A549 treated with Hydrocortisone at 1 μM for 4 hours (cell line): ENCODE measurements around the gene KRT40. TPM values are rescaled to one million over a fixed set of nuclear protein-coding genes. Genes with fewer than 3 reads are reported as not detected.

Source experiments
- total RNA-seq: library from RNA; stranded (reverse); fragments of 200-300 nt; extraction: Qiagen RNA extraction; gene quantifications from 5 replicates; pipeline ENCODE4 v1.2.3, GENCODE V29; 2022

KRT40 gene
- total RNA-seq = not detected in 5 replicates

DNA sequence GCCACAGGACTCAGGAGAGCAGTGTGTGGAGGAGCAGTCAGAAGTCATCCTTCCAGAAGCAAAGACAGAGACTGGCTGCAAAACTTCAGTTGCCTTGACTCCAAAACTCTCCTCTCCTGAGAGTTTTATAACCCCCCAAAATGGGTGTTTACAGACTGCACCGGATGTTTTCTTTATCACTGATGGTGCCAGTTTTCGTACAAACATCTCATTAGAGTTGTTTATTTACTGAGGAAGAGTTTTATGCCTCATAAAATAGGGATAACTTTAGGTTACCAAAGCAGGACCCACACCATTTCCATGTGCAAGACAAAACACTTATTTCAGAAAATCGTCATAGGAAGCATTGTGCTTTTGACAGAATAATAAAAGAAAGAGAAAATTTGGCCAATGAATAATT is at the start of gene KRT40:
TSS of gene KRT40 (minus strand) at position 101 of the 400 bp plus-strand sequence. CDS start at position 48, 53 bp downstream.

DNA sequence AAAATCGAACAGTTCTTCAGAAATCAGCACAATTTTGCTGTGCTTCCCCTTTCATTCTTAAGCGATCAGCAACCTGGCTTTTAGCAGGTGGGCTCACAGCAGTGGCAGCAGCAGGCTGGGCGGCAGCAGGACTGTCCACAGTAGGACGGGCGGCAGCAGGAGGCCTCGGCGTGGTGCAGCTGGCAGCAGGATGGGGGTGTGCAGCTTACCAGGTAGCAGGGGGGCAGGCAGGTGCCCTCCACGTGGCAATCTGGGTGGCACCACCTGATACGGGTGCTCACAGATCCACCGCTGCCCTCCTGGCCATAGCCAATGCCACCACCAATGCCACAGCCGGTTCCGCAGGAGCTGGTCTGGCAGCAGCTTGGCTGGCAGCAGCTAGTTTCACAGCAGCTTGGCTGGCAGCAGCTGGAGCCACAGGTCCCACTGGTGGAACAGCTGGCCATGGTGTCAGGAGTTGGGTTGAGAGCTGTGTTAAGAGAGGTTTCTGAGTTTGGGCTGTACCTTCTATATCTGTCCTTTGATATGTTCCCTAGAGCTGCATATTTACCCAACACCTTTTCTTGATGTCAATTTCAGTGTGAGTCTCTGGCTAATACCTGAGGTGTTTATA is 45.6 kb upstream of the KRT40 start, which contains the start of gene KRTAP1-4:
TSS of gene KRTAP1-4 (minus strand) at position 563 of the 613 bp plus-strand sequence. CDS start at position 446, 117 bp downstream.

DNA sequence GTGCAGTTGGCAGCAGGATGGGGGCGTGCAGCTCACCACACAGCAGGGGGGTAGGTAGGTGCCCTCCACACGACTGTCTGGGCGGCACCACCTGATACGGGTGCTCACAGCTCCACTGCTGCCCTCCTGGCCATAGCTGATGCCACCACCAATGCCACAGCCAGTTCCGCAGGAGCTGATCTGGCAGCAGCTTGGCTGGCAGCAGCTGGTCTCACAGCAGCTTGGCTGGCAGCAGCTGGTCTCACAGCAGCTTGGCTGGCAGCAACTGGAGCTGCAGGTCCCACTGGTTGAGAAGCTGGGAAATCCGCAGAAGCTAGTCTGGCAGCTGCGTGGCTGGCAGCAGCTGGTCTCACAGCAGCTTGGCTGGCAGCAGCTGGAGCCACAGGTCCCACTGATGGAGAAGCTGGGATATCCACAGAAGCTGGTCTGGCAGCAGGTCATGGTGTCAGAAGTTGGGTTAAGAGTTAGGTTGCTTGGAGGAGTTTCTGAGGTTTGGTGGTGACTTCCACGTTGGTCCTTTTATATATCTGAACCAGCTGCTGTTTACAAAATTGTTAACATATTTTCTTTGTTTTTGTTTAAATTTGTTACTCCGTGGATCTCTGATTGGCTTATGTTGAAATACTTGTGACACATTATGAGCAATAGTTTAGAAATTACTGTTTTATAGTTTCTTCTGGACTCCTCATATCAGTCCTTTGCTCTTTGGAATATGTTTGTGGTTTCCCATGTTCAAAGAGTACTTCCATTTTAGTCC is 42.8 kb upstream of the KRT40 start, which contains the start of gene KRTAP1-5:
TSS of gene KRTAP1-5 (minus strand) at position 494 of the 757 bp plus-strand sequence. CDS start at position 441, 53 bp downstream.

DNA sequence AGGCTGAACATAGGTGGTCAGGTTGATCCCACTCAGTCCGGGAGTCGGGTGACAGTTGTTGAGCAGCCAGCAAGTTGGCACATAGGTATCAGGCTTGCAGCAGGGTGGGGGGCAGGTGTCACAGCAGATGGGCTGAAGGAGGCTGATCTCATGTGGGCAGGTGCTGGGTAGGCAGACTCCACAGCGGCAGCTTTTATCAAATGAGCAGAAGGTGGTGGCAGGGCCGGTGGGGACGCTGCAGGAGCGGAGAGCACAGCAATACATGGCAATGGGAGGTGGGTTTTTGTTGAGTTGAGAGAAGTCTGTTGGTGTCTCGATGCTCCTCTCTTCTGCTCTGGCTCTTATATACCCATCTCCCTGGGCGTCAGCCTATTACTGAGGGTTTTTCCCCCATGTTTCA is 24.7 kb upstream of the KRT40 start, which contains the start of gene KRTAP3-1:
TSS of gene KRTAP3-1 (minus strand) at position 318 of the 400 bp plus-strand sequence. CDS start at position 264, 54 bp downstream.

DNA sequence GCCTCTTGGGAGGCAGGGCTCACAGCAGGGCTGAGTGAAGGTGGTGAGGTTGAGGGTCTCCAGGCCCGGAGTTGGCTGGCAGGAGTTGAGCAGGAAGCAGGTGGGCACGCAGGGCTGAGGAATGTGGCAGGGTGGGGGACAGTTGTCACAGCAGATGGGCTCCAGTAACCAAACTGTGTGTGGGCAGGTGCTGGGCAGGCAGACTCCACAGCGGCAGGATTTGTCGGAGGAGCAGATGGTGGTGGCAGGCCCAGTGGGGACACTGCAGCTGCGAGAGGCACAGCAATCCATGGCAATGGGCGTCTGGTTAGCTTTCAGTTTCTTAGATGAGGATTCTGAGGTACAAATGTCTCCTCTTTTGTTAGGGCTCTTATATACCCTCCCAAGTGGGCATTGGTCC is 15.4 kb upstream of the KRT40 start, which contains the start of gene KRTAP3-2:
TSS of gene KRTAP3-2 (minus strand) at position 344 of the 400 bp plus-strand sequence. CDS start at position 291, 53 bp downstream.

DNA sequence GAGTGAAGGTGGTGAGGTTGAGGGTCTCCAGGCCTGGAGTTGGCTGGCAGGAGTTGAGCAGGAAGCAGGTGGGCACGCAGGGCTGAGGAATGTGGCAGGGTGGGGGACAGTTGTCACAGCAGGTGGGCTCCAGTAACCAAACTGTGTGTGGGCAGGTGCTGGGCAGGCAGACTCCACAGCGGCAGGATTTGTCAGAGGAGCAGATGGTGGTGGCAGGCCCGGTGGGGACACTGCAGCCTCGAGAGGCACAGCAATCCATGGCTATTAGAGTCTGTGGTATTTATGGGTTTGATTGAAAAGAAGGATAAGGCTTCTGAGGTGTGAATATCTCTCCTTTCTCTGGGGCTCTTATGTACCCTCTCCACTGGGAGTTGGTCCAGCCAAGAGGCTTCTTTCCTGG is 9.7 kb upstream of the KRT40 start, which contains the start of gene KRTAP3-3:
TSS of gene KRTAP3-3 (minus strand) at position 326 of the 400 bp plus-strand sequence. CDS start at position 259, 67 bp downstream.

DNA sequence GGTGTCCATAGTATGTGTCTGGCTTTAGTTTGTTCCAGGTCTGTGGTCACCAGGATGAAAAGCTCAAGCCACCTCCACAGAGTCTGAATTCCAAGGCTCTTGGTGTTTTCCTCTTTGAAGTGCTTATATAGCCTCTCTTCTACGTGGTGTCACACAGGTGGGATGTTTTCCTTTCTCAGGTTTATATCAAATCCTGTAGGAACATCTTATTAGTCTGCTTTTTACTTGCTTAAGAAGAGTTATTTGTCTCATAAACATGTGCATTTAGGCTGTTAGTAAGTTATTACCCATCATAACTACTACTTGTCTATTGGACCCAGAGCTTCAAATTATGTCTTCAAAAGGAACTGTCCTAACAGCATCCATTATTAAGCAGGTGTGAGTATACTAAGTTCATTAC is 17.3 kb downstream of the KRT40 start, which contains the start of gene KRT39:
TSS of gene KRT39 (minus strand) at position 101 of the 400 bp plus-strand sequence. CDS start at position 9, 92 bp downstream.

DNA sequence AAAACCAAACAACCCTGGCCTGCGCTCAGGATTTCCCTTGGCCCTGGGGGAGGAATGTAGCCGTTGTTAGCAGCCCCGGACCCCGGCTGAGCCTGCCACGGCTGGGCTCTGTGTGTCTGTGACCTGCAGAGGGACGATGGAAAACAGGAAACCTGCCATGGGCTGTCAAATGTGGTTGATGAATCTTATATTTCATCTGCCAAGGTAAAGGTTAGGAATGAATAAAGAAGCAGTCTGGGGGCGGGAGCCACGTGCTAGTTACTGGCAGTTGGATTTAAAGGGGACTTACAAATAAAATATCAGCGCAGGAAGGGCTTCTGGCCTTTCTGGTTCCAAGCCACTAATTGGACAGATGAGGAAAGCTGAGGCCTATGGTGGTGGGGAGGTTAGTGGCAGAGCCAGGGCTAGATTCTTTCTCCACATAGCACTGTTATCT is 46.7 kb downstream of the KRT40 start, which contains the start of gene KRT23:
TSS of gene KRT23 (minus strand) at position 263 of the 436 bp plus-strand sequence. CDS start 1,043 bp downstream, outside the sequence.

Other genes starting within 250 kb of the KRT40 start
- not detected in 5 replicates for gene KRT25, start 229.0 kb downstream of the KRT40 start, total RNA-seq
- gene KRT26, start 212.1 kb downstream of the KRT40 start, total RNA-seq = not detected in 5 replicates
- 0.06 TPM in 1 of 5 replicates, not detected in the others for gene KRT27, start 201.8 kb downstream of the KRT40 start, total RNA-seq
- gene KRT28, start 184.4 kb downstream of the KRT40 start, total RNA-seq = not detected in 5 replicates
- gene KRT10, start 161.7 kb downstream of the KRT40 start, total RNA-seq = 61.8 to 120 TPM (median 113 TPM) in 5 replicates
- gene KRT12, start 117.1 kb downstream of the KRT40 start, total RNA-seq = not detected in 5 replicates
- gene KRT20, start 99.1 kb downstream of the KRT40 start, total RNA-seq = 0.14 to 0.41 TPM (median 0.17 TPM) in 5 replicates
- gene KRT23, start 46.7 kb downstream of the KRT40 start, total RNA-seq = 0.08 to 0.29 TPM (median 0.11 TPM) in 4 of 5 replicates, not detected in the other
- not detected in 5 replicates for gene KRT39, start 17.4 kb downstream of the KRT40 start, total RNA-seq
- gene KRTAP3-3, start 9.8 kb upstream of the KRT40 start, total RNA-seq = not detected in 5 replicates
- 0.26 to 0.44 TPM (median 0.29 TPM) in 5 replicates for gene KRTAP3-2, start 15.6 kb upstream of the KRT40 start, total RNA-seq
- 0.24 TPM in 1 of 5 replicates, not detected in the others for gene KRTAP3-1, start 24.8 kb upstream of the KRT40 start, total RNA-seq
- not detected in 5 replicates for gene KRTAP1-5, start 42.9 kb upstream of the KRT40 start, total RNA-seq
- gene KRTAP1-4, start 45.9 kb upstream of the KRT40 start, total RNA-seq = not detected in 5 replicates
- not detected in 5 replicates for gene KRTAP1-3, start 50.5 kb upstream of the KRT40 start, total RNA-seq
- gene KRTAP1-1, start 57.1 kb upstream of the KRT40 start, total RNA-seq = not detected in 5 replicates
- gene KRTAP2-1, start 63.0 kb upstream of the KRT40 start, total RNA-seq = not detected in 5 replicates
- gene KRTAP2-2, start 70.9 kb upstream of the KRT40 start, total RNA-seq = not detected in 5 replicates
- 0.20 to 0.22 TPM in 2 of 5 replicates, not detected in the others for gene KRTAP2-3, start 75.8 kb upstream of the KRT40 start, total RNA-seq
- not detected in 5 replicates for gene KRTAP2-4, start 81.6 kb upstream of the KRT40 start, total RNA-seq
- not detected in 5 replicates for gene KRTAP4-7, start 99.8 kb upstream of the KRT40 start, total RNA-seq
- not detected in 5 replicates for gene KRTAP4-8, start 113.8 kb upstream of the KRT40 start, total RNA-seq
- not detected in 5 replicates for gene KRTAP4-16, start 117.9 kb upstream of the KRT40 start, total RNA-seq
- gene KRTAP4-9, start 121.1 kb upstream of the KRT40 start, total RNA-seq = not detected in 5 replicates
- not detected in 5 replicates for gene KRTAP4-11, start 134.0 kb upstream of the KRT40 start, total RNA-seq
- not detected in 5 replicates for gene KRTAP4-12, start 139.9 kb upstream of the KRT40 start, total RNA-seq
- gene KRTAP4-6, start 156.2 kb upstream of the KRT40 start, total RNA-seq = not detected in 5 replicates
- not detected in 5 replicates for gene KRTAP4-5, start 165.5 kb upstream of the KRT40 start, total RNA-seq
- not detected in 5 replicates for gene KRTAP4-4, start 176.4 kb upstream of the KRT40 start, total RNA-seq
- not detected in 5 replicates for gene KRTAP4-3, start 183.9 kb upstream of the KRT40 start, total RNA-seq
- not detected in 5 replicates for gene KRTAP4-2, start 193.9 kb upstream of the KRT40 start, total RNA-seq
- 0.10 to 0.29 TPM (median 0.16 TPM) in 3 of 5 replicates, not detected in the others for gene KRTAP4-1, start 200.6 kb upstream of the KRT40 start, total RNA-seq
- not detected in 5 replicates for gene KRTAP9-1, start 205.6 kb upstream of the KRT40 start, total RNA-seq
- gene KRTAP9-2, start 242.3 kb upstream of the KRT40 start, total RNA-seq = not detected in 5 replicates
- not detected in 5 replicates for gene KRTAP9-3, start 248.1 kb upstream of the KRT40 start, total RNA-seq